RCC 7860 (cell line): Measurements from ENCODE around the gene PROC.

Source experiments
- DNase-seq: peaks from one replicate; pipeline ENCODE4 v3.0.0-alpha.2; 2015; ENCODE audit warnings: low spot score
- FAIRE-seq: peaks from 2 replicates; lab custom pipeline; 2012; peaks lifted over from hg19 to GRCh38; lab: Jason Lieb, UNC

Gene PROC

DNA sequence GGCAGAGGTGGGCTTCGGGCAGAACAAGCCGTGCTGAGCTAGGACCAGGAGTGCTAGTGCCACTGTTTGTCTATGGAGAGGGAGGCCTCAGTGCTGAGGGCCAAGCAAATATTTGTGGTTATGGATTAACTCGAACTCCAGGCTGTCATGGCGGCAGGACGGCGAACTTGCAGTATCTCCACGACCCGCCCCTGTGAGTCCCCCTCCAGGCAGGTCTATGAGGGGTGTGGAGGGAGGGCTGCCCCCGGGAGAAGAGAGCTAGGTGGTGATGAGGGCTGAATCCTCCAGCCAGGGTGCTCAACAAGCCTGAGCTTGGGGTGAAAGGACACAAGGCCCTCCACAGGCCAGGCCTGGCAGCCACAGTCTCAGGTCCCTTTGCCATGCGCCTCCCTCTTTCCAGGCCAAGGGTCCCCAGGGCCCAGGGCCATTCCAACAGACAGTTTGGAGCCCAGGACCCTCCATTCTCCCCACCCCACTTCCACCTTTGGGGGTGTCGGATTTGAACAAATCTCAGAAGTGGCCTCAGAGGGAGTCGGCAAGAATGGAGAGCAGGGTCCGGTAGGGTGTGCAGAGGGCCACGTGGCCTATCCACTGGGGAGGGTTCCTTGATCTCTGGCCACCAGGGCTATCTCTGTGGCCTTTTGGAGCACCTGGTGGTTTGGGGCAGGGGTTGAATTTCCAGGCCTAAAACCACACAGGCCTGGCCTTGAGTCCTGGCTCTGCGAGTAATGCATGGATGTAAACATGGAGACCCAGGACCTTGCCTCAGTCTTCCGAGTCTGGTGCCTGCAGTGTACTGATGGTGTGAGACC is at the start of gene PROC:
PROC (plus strand) TSS at position 128 of the 812 bp plus-strand sequence. CDS start 1,516 bp downstream, outside the sequence.
- FAIRE-seq, result no peak

DNA sequence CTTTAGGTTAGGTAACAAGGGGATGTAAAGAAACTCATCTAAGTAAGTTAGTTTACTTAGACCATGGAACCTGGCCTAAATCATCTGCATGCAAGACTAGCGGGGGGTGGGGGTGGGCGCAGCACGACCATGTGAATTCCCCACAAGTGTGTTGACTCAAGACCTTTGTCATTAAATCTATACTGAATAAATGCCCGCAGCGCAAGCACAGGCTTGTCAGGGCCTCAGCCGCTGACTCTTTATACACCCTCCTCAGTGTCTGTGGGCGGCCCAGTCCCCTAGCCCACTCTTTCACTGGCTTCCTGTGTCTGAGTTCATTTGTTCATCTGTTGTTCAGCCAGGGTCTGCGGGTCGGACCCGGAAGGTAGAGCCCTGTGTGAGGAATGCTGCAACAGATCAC is 48.2 kb upstream of the PROC start:
- FAIRE-seq, result no peak
- no peak for DNase-seq

More for the DNA sequence above, at the start of gene PROC:
- no peak for DNase-seq

DNA sequence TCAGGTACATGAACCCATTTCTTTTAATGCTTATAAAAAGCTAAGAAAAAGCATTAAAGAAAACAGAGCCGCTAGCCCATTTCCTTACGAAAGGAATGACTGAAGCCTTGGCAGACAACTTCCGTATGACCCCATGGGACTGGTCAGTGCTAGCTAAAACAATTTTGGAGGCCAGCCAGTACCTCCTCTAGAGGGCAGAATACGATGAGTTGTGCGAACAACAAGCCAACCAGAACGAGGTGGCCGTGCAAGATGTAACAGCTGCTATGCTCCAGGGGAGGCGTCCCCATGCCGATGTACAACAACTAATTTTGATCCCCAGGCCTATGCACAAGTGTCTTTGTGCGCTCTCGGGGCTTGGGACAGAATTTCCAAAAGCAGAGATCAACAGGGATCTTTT is 47.2 kb upstream of the PROC start:
- DNase-seq (peak; percentile 35), FAIRE-seq (no peak)

DNA sequence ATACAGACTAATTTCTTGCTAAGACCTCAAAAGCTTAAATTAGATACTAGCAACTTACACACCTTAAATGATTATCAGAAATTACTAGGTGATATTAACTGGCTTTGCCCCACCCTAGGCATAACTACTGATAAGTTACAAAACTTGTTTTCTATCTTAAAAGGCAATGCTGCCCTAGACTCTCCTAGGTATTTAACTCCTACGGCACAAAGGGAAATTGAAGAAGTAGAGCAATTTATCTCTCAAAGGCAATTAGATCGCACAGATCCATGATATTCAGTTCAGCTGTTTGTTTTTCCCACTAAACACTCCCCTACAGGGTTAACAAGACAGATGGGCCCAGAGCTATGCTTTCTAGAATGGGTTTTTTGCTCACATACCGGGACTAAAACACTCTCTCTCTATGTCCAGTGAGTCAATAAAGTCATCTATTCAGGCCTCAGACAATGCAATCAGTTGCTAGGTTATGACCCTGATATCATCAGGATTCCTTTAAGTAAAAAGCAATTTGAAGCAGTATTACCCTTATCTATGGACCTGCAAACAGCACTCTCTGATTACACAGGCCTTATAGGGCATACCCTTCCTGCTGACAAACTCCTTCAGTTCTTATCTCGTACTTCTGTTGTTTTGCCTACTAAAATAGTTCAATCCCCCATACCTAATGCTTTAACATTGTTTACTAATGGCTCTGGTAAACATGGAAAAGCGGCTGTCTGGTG is 44.7 kb upstream of the PROC start:
- no peak for FAIRE-seq

DNA sequence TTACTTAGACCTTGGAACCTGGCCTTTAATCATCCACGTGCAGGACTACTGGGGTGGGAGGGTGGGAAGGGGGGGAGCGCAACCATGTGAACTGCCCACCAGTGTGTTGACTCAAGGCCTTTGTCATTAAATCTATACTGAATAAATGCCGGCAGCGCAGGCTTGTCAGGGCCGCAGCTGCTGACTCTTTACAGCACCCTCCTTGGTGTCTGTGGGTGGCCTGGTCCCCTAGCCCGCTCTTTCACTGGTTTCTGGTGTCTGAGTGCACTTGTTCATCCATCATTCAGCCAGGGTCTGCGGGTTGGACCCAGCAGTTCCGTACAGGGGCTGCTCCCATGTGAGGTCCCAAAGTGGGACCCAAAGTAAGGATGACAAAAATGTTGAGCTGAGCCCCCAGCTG is 42.0 kb upstream of the PROC start:
- FAIRE-seq (no peak), DNase-seq (no peak)

More for the DNA sequence above, 44.7 kb upstream of the PROC start:
- DNase-seq, result no peak

DNA sequence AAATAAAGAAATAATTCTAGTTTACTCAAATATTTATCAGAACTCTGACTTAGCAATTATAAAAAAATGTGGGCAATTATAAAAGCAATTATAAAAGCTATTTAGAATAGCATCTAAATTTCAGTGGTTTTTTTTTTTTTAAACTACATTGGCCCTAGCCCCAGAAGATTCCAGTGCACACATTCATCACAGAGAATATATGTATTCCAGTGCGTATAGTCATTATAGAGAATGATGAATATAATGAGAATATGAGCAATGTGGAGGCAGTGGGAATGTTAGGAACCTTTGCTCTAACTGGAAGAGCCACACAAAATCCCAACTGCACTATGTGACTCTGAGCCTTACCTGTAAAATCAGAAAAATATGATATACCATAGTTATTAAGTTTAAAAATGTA is 41.0 kb upstream of the PROC start:
- DNase-seq (no peak), FAIRE-seq (no peak)

DNA sequence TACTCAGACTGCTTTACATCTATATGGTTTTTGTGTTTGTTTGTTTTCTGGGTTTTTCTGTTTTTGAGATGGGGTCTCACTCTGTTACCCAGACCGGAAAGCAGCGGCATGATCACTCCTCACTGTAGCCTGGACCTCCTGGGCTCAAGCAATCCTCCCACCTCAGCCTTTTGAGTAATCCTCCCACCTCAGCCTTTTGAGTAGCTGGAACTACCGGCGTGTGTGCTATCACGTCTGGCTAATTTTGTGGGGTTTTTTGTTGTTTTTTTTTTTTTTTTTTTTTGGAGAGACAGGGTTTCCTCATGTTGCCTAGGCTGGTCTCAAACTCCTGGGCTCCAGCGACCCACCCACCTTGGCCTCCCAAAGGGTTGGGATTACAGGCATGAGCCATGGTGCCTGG is 39.5 kb upstream of the PROC start:
- FAIRE-seq (no peak), DNase-seq (no peak)

DNA sequence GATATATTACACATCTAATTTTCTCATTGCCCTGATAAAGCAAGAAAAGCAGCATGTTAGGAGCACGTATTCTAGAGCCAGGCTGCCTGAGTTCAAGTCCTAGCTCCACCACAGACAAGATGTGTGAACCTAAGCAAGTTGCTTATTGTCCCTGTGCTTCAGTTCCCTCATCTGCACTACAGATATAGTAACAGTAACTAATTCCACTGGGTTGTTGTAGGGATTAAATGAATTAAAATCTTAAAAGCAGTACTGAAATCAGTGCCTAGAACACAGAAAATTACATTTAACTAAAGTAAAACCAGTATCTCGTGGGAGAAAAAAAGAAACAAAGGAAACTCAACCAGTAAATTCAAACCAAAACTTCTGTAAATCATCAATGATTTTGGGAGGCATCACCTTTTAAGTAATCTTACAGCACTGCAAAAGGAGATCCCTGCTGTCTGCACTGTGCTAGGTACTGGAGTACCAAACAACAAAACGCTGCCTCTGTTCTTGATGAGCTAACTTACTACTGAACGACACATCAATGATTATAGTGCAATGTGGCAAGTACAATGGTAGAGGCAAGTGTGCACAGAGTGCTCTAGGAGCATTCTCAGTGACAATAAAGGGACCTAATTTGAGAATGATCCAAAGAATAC is 38.4 kb upstream of the PROC start:
- FAIRE-seq (no peak), DNase-seq (no peak)

DNA sequence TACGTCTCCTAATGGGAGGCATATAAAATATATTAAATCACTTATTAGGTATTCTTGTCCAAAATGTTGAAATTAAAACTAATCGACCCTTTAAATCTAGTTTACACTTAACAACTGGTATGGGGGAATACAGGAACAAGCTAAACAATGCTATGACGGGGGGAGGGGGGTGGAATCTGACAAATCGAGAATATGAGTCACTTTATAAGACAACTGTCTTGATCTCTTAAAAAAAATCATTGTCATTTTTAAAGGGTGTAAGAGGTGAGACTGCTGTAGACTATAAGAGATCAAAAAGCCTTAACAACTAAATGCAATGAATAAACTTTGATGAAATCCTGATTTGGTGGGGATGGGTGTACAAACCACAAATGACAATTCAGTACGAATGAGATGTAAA is 36.5 kb upstream of the PROC start:
- no peak for FAIRE-seq
- no peak for DNase-seq

DNA sequence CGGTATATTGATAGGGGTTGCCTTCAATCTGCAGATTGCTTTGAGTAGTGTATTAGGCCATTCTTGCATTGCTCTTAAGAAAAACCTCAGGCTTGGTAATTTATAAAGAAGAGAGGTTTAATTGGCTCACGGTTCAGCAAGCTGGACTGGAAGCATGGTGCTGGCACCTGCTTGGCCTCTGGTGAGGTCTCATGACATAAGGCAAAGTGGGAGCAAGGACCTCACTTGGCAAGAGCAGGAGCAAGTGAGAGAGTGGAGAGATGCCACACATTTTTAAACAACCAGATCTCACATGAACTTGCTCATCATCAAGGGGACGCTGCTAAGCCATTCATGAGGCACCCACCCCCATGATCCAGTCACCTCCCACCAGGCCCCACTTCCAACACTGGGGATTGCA is 35.4 kb upstream of the PROC start:
- no peak for DNase-seq
- FAIRE-seq, result no peak

DNA sequence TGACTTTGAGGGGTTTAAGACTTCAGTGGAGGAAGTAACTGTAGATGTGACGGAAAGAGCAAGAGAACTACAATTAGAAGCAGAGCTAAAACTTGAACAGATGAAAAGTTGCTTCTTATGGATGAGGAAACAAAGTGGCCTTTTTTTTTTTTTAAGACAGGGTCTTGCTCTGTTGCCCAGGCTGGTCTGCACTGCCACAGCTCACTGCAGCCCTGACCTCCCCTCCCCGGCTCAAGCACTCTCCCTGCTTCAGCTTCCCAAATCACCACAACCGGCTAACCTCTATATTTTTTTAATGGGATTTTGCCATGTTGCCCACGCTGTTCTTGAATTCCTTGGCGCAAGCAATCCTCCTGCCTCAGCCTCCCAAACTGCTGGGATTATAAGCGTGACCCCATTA is 33.7 kb upstream of the PROC start:
- DNase-seq, result no peak
- FAIRE-seq, result no peak

DNA sequence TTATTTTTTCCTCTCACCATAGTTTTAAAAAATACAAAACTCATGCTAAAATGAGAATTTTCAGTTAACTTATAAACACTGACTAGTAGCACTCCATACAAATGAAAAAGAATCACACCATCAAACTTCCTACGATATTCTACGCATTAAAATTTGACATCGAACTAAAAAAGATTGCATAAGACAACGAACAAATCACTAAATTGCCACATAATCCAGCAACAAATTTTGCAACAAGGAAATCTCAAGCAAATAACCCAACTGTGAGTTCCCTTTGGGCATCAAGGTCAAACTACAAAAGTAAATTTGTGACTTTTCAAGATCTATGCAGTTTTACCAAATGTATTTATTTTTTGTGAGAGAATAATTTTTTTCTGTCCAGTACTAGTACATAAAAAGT is 32.0 kb upstream of the PROC start:
- DNase-seq (no peak), FAIRE-seq (no peak)

DNA sequence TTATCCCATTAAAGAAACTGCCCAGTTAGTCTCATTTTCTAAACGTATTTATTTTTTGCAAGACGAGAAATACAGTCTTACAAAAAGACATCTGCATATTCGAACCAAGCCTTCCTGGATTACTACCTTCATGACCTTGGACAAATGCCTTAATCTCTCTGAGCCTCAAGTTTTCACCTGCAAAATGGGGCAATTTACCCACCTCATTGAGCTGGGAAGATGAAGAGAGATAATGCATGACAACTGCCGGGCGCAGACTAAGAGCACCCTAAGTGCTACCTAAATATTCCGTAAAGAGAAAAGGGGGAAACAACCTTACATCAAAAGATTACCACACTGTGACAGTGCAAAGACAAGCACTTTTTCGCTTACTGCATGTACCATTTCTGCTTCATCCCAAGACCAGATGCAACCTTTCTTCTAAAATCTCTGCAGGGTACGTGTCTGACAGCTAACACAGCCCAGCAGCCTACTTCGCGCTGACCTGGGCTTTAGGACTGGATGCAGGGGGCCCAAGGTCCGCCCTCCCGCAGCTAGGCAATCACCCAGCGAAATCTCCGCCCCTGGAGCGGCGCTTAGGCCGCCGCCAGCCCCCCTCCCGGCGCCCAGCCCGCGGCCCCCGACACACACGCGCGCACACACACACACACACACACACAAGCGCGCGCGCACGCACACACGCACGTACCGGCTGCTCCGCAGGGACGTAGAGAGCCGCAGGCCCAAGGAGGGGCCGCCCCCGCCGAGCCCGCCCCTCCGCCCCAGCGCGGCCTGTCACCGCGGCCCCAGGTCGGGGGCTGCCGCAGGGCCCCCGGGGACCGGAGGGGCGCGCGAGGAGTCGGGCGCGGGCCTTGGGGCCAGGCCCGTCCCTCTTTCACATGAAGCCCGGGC is 31.2 kb upstream of the PROC start:
- no peak for FAIRE-seq
- peak; percentile 75 for DNase-seq

DNA sequence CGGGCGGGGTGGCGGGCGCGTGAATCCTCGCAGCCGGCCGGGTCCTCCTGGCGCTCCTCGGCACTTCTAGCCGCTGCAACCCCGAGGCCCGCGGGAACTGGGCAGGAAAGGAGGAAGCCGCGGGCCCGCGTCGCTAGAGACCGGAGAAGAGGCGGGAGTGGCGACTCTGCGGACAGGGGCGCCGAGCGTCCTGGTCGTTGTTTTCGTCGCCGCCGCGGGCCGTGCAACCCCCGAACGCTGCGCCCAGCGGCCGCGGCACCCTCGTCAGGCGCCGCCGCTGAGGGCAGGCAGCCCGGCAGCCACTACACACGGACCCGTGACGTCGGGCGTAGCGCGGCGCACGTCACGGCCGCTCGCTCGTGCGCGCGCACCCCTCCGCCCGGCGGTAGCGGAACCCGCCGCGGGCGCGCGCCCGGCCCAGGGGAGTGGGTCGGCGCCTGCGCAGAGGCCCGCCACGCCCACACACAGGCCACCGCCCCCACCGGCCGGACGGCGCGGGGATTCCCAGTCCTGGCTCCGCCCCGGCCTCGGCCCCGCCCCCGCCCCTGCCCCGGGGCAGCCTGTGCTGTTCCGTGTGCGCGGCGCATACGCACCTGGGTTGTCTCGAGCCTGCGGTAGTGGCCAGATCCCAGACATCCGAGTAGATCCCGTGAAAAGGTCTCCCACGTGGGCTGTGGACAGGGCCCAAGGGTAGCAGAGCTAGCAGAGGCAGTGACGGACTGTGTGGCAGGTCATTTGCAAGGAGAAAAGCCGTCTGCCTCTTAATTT is 30.4 kb upstream of the PROC start, which contains the start of gene MAP3K2:
MAP3K2 (minus strand) TSS at position 321 of the 768 bp plus-strand sequence. CDS start 44,846 bp downstream, outside the sequence.
- peak; percentile 83 for DNase-seq
- FAIRE-seq, result no peak

DNA sequence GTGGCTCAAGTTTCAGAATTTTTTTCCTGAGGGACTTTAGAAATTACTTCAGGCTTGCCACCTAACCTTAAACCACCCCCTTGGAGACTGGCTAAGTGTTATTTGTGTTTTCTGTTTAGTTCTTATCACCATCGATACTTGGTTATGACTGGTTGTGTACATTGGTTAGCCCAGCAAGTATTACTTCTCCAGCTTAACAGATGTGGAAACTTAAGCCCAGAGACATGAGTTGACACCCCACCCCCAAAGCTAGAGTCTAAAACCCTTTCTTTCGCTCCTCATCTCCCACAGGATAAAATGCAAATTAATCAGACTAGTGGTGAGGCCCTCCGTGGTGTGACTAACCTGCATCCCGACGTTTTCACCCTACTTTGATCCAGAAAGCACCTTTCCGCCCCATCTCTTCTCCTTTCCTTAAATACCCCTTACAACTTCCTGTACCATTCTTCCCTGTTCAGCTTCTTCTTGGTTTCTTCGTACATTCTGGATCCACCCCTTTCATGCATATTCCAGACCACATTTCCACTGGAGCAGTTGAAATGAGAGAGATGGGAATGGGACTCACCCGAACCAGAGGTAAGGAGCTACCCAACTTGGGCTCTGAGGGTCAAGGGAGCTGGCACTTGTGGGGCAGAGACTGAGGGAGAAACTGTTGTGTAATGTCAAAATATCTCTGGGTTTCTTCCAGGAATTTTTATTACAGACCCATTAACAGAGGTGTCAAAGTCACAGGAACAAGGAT is 29.6 kb upstream of the PROC start:
- FAIRE-seq (no peak), DNase-seq (peak; percentile 34)

DNA sequence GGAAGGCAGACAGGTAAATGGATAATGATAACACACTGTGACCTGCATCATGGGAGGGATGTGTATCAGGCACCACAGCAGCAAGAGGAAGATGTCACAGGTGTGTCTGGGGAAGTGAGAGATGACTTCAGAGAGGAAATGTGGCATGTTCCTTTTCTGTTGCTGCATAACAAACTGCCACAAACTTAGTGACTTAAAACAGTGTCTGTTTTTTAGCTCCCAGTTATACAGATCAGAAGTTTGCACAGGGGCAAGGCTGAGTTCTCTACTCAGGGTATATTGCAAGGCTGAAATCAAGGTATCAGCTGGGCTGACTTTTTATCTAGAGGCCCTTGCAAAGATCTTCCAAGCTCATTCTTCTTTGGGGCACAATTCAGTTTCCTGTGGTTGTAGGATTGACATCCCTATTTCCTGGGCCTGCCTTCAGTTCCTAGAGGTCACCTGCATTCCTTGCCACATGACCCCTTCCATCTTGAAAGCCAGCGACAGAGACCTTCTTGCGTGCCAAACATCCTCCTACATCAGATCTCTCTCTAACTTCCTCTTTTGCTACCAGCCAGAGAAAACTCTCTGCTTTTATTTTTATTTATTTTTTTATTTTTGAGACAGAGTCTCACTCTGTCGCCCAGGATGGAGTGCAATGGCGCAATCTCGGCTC is 28.3 kb upstream of the PROC start:
- DNase-seq, result no peak
- no peak for FAIRE-seq

DNA sequence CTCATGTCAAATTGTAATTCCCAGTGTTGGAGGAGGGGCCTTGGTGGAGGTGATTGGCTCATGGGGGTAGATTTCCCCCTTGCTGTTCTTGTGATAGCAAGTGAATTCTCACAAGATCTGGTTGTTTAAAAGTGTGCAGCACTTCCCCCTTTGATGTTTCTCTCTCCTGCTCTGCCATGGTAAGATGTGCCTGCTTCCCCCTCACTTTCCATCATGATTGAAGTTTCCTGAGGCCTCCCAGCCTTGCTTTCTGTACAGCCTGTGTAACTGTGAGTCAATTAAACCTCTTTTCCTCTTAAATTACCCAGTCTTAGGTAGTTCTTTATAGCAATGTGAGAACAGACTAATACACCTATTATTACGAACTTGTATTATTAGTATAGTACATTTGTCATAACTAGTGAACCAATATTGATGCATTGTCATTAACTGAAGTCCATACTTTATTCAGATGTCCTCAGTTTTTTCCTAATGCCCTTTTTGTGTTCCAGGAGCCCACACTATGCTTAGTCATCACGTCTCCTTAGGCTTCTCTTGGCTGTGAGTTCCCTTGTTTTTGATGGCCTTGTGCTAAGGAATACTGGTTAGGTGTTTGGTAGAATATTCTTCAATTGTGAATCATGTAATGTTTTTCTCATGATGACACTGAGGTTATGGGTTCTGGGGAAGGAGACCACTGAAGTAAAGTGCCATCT is 25.9 kb upstream of the PROC start:
- DNase-seq (peak; percentile 63), FAIRE-seq (no peak)
